ENCODE data around the gene ZNF547.

DNA sequence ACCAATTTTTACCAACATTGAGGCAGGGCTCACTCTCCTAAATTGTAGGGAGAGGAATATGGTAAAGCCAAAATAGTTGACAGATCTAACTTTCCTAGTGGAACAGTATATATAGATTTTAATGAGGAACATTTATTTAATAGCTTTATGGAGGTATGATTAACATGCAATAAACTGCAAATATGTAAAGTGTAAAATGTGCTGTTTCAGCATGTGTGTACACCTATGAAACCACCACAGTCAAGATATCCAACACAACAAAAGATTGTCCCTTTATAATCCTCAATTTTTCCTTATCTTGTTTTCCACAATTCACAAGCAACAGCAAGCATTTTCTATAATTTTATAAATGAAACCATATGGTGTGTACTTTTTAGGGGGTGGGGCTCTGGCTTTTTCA lies 4.1 kb upstream of the ZNF547 start:
- TF ChIP-seq EZH2 (IDR thresholded peaks at IDR 0.05; ENCODE audit: insufficient read depth, poor library complexity, severe bottlenecking) = no peak
- TF ChIP-seq EZH2phosphoT487 (IDR thresholded peaks at IDR 0.05; ENCODE audit: insufficient read depth, low read depth) = no peak

All from GM23248 (cell line).